Endometrial microvascular endothelial cells (primary cell): ENCODE data around the gene FAM107B. TPM values are rescaled to one million over a fixed set of nuclear protein-coding genes. Genes with fewer than 3 reads are reported as not detected.

Source experiments
- in situ Hi-C: cut with HindIII; loops from 2 replicates; pipeline ENCODE4 v1.10.0; 2017; ENCODE audit warnings: low sequenced_read_pairs, low pct_unique_long_range_greater_than_20kb; ENCODE audit errors: inconsistent ontology term
- total RNA-seq: library from RNA; depleted of rRNA; stranded (reverse); fragments of >200 nt; gene quantifications from one replicate; pipeline ENCODE4 v1.2.3, GENCODE V29; 2015; ENCODE audit errors: inconsistent ontology term

The FAM107B gene
- total RNA-seq, 1 donor from 2014 or later: 77.7 TPM

DNA sequence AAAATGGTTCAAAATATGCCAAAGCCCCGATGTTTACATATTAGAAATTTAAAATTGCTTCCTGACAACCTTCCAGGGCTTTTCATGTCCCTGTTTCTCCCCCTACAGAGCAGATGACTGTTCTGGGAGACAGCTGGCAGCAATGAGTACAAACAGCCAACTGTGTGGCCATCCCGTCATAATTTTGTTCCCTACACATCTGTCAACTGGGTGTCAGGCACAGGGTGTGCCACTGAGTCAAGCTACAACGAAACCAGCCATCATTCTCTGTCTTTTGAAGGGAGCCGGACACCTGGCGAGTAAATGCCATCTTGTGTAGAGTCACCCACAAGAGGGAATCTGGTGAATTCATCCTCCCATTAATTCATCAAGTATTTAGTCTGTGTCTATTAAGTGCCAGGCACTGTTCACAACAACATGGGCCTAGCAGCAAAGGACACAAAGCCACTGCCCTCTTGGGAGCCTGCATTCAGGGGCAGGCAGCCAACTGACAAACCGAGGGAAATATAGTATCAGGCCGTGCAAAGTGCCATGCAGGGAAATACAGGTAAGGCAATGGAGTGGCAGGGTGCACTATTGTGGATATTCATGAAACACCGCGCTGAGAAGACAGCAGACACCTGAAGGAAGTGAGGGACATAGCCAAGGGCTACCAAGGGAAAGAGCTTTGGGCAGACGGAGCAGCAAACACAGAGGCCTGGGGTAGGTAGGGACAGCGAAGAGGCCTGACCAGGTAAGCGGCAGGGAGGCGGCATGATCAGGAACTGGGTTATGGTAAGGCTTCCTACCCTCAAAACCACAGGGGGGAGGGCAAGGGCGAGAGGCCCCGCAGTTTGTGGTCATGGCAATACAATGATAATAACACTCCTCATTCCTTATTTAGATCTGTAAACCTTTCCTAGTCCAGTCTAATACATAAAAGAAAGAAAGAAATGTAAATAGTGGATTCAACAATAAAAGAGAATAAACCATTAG is 213.6 kb downstream of the FAM107B start:
- in situ Hi-C loops: loop anchor here (5.0 kb wide), 1 partner anchor 54 kb away; no protein-coding TSS in a partner anchor

DNA sequence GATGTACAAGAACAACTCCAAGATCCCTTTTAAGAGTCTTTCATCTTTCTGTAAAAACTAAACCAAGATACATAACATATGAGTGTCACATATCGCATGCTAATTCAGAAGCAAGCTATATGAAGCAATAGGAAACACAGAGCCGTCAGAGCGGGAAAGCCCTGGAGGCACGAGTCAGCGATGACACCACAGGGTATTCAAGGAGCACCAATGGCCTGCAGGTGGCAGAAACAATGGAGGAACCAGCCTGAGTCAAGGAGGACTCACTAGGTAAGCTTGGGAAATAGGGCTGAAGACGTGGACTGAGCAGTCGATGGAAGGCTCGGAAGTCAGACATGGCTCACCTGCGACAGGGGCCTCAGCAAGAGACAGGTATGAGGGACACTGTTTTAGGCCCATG is 214.4 kb downstream of the FAM107B start:
- in situ Hi-C loops: loop anchor here (5.0 kb wide), 1 partner anchor 53 kb away; no protein-coding TSS in a partner anchor

DNA sequence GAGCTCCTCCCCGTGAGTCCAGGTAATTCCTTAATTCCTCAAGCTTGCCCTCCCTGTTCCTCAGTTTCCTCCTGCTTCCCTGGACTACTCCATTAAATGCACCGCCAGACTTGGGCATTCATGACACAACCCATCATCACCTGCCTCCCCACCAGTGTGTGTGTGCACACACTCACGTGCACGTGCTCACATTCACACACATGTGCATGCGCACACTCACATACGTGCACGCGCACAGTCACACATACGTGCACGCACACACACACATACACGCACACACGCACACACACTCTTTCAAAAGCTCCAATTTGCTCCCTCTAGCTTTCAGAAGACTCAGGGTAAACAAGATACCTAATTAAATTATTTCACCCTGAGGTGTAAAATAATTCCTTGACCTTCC is 216.7 kb downstream of the FAM107B start:
- in situ Hi-C loops: no loop called here

DNA sequence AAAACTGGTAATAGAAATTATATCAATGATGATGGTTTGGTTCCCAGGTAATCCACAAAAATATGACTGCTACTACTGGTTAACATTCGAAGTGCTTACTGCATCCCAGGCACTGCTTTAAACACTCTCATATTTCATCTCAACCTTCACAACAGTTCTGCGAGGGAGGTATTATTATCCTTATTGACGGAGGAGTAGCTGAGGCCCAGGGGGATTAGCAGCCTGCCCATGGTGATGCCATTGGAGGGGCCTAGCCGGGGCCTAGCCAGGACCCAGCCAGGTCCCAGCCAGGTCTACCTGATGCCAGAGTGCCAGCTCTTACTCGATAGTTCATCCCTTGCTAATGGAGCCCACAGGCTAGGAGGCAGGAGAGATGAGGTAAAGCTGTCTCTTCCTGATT is 217.1 kb downstream of the FAM107B start:
- in situ Hi-C loops: no loop called here

DNA sequence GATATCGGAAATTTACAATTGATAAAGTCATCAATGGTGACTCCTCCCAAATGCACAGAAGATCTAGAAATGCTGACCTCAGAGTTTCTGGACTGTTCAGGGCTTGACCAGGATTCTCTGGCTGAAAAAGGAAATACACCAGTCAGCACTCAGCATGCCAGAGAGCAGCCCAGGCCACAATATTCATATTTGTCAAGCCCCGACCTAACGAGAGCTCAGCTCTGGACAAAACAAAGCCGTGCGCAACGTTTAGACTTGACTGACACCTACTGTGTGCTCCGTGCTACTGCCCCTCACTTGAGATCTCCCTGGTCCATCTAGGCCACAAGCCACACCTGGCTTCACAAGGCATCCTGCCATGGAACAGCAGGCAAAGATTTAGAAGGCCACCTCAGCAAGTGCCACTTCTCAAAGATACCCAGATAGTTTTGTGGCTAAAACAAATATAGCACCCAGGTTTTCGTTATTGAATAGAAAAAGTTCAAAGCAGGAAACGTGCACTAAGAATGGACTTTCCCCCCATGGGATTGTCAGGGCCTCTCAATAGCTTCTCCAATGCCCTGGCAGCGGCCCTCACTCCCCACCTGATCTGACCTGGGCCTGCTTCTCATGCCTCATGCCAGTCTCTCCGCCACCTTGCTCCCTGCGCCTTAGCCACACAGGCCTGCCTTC is 218.3 kb downstream of the FAM107B start:
- in situ Hi-C loops: no loop called here

GRCh38 chr10:14555807-14556206 is 218.9 kb downstream of the FAM107B start:
- in situ Hi-C loops: no loop called here

DNA sequence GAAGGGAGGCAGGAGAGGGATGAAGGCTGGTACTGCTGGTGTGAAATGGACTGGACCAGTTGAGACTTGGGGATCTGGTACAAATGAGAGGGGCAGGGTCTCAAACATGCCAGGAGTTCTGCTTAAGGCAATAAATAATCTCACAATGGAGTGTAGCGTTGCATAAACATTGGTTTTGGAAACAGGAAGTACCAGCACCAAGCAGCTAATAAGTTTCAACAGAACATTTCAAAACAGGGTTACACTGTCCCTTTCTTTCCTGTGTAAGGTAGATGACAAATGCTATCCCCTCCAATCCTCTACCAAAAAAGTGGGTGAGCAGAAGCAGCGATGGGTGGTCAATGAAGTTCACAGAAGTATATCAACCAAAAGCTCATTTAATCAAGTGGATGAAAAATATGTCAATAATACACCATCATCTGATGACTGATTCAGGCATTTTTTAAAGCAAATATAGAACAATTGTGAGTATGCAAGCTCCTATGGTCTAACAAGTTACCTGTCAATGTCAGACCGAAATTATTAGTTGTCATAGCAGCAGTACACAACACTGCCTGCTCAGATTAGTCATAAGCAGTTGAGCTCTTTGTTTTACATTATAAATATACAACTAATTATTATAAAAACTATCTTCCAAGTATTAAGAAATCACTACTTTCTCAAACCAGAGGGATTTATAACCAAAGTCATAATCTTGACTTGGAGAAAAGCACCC is 220.0 kb downstream of the FAM107B start:
- in situ Hi-C loops: no loop called here

GRCh38 chr10:14554091-14554490 is 220.6 kb downstream of the FAM107B start:
- in situ Hi-C loops: no loop called here

- in situ Hi-C loops: no loop called here
Observed at GRCh38 chr10:14553448-14553847, 221.2 kb downstream of the FAM107B start.

DNA sequence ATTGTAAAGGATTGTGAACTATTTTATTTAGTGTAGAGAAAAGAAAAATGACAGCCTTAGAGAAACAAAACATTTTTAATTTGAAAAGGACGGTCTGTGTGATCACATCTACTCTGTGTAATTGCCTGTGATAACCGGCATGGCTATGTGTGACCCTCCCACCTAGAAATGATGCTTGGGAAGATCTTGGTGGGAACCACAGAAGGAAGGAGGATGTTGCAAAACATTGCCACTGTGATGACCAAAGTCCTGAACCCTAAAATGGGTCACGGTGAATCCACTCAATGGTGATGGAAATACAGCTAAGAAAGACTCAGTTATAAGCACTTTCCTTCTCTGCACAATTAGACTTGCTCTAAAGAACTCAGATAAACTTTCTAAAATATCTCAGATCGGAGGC is 222.7 kb downstream of the FAM107B start:
- in situ Hi-C loops: no loop called here

DNA sequence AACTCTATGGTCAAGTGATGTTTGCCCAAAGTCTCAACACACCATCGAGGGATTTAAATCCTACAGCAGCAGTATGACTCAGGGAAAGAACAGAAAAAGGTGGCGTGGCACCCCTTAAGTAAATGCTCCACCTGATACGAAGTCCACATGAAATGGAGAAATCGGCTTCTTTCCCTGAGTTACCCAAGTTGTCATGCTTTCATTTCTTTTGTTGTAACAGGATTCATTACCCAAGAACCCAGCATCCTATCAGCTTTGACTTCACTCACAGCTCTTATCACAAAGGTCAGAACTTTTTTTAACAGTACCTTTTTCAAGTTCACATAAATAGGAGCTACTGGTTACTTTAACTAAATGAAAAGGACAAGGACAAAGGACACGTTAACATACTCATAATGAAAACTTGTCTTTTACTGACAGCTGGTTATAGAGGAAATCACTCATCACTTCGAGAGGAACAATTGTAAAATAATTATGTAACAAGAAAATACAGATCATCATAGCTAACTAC is 224.2 kb downstream of the FAM107B start:
- in situ Hi-C loops: no loop called here

DNA sequence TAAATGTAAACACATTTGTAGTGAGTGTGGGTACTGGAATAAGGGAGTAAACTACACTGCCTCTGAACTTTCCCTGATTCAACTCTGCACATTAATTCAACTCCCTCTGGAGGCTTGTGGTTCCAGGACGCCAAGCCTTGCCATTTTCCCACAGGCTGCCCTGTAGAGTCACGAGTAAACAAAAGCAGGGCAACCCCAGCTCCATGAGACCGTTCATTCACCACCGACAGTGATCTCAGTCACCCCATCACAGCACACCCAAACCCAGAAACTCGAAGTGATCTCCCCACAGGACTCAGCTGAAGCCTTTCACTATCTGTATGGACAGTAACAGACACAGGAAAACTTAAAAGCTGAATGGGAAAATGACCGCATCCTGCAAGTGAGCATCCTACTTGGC is 225.2 kb downstream of the FAM107B start:
- in situ Hi-C loops: no loop called here

GRCh38 chr10:14548970-14549369 is 225.7 kb downstream of the FAM107B start:
- in situ Hi-C loops: no loop called here

- in situ Hi-C loops: no loop called here
Observed at GRCh38 chr10:14548474-14548873, 226.2 kb downstream of the FAM107B start.

DNA sequence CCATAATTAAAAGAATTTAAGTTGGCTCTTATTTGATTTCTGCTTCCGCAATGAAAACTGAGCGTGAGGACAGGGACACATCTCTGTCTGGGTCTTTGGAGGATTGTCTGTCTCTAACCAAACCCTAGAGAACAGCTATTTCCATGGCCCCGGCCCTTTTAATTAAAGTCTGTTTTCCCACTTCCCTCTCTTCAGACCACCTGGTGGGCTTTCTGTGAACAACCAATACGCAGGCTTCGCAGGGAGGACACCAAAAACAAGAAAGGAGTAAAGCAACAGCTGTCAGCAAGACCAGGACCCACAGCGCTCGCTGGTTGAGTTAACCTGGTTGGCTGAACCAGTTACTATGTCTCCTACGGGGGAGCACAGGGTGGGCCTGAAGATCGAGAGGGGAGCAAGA is 226.9 kb downstream of the FAM107B start:
- in situ Hi-C loops: no loop called here

DNA sequence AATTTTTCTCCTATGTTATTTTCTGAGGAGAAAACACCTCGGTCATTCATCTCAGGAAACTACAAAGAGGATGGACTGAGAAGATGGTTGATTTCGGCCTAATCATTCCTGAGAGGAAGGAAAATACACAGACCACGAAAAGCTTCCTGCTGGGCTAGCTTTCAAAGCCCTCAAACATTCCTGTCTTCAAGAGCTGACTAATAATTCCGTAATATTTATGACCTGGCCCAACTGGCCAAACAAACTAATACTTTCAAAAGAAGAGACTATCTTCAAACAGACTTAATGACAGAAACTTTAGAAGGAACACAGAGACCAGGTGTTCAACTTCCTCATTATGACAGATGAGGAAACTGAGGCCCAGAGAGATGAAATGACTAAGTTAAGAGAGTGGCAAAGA is 228.9 kb downstream of the FAM107B start:
- in situ Hi-C loops: no loop called here

DNA sequence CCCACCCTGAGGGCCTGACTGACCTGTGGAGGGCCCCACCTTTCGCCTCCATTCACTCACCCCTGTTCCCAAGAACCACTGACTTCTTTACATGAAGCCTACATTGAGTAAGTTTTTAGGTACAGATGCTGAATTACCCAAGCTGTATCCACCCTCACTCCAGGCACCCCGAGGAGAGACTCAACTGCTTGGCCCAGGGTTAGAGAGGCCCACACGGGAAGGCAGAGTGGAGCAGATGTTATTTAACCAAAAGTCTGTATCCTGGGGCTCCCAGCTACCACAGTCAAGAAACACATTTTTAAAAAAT is 230.8 kb downstream of the FAM107B start:
- in situ Hi-C loops: no loop called here

DNA sequence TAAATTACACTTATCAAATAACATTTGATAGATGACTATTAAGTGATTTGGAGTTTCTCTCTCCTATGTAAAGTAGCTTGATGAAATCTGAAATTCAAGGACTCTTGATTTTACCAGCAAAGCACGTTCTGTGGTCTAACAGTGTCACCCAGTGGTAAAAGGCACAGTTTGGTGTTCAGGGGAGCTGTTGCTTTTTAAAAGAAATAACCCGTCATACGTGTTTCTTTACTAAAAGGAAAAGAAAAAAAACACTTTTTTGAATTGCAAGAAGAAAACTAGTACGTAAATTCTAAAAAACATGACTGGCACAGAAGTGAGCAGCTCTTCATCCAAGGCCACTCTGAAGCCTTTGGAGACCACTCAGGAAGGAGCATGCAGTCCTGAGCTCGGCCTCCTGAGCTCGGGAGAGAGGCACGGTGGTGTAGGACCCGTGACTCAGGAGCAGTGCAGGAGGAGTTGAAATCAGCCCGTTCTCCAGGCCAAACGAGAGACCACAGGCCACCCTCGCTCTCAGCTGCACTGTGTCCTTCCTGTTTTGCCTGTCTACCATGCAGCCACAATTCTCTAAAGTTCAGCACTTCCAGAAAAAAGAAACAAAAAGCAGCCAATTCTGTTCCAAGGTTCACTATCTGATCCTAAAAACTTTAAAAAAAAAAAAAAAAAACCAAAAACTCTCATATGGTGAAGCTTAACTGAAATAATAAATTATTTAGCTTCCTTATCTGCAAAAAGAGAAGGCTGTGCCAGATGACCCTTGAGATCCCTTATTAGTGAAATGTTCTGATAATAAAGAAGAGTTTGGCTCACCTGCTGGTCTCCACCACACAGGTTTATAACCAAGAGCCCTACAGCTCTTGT is 231.4 kb downstream of the FAM107B start:
- in situ Hi-C loops: no loop called here

DNA sequence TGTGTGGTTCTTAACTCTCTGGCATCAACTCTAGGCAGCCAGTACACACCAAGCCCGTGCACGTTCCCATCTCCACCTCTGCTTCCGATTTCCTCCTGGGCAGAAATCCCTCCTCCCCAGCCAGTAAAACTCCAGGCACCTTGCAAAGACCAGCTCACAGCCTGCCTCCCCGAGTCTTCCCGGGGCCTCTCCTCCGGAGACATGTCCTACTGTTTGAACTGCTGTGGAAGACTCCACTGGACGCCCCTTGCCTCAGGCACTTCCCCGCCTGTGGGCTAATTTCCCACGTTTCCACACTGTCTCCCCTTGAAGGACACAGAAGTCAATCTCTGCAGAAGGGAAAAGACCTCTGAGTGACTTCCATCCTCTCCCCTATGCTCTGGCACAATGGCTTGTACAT is 233.3 kb downstream of the FAM107B start:
- in situ Hi-C loops: no loop called here
